Measurements from ENCODE around the gene TRIM32.
"Not testable (repeated sequence)": the region's sequence is repeated elsewhere in the genome, so short reads cannot be mapped to it uniquely, and the experiment has no call there.

The TRIM32 gene

DNA sequence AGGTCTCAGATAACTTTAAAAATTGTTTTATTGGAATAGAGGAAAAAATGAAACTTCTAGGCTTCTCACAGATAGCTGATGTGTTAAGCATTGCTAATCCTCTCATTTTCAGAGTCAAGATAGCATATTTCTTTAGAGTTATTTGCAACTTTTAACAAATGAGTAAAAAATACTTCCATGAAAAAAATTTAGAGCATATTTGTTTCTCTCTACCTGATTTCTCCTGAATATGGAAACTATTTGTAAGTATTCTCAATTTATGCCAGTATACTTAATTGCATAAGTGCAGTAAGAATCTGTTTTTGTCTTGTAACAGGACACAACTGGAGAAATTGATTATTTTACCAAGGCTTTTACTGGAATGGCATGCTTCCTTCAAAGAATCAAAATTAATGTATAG is 3.6 kb upstream of the TRIM32 start:
- DNase-seq: no peak

DNA sequence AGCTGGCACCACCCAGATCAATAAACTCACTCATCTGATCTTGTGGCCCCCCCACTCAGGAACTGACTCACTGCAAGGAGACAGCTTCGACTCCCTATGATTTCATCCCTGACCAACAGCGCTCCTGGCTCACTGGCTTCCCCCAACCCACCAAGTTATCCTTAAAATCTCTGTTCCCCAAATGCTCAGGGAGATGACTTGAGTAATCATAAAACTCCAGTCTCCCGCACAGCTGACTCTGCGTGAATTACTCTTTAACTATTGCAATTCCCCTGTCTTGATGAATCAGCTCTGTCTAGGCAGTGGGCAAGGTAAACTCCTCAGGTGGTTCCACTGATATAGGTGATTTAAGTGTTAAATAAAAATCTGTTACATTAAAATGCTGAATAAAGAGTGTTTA is 1.9 kb upstream of the TRIM32 start:
- DNase-seq: no peak

DNA sequence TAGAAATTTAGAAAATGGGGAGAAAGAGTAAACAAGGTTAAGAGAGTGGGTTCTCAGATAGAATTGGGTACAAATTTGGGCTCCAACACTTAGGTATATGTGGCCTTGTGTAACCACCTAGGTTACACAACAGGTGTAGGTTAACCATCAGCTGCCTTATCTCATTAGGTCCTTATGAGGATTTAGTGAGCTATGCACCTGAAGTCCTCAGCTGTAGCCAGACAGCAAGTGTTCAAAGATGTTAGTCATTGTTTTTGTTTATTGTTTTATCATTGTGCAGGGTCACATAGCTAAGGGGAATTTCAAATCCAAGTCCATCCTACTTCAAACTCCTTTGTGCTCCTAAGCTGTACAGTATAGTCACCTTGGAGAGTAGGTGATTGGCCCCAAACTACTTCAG is 970 bp upstream of the TRIM32 start:
- no peak for DNase-seq

DNA sequence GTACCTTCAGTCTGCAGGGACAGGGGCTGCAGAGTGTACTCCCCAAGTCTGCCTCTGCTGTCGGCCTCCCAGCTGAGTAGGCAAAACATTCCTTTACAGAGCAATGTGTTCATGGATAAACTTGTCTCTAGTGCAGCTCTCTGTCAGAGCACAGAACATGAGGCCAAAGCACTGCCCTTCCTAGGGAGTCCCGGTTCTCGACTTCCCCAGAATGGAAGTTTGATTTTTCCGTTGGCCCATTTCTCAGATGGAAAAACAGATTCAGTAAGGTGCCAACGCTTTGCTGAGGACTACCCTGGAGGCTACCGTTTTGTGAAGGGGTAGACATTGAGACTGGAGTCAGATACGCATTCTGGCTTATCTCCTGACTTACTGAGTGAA is 422 bp upstream of the TRIM32 start:
- no peak for DNase-seq

DNA sequence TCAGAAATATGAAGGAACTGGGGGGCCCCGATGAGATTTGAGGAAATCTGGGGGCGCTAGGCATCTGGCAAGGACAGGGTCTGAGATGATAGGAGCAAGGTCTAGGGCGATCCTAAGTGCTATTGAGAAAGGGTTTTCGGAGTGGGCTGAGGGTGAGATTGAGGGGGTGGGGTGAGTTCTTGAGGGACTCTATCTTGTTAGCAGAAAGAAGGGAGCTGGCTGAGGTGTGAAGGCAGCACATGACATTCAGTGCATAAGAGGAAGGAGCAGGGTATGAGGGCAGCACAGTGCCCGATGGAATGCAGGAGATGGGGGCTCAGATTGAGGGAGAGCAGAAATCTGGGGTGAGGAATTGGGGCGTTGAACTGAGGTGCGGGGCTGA is 640 bp downstream of the TRIM32 start:
- DNase-seq: no peak

DNA sequence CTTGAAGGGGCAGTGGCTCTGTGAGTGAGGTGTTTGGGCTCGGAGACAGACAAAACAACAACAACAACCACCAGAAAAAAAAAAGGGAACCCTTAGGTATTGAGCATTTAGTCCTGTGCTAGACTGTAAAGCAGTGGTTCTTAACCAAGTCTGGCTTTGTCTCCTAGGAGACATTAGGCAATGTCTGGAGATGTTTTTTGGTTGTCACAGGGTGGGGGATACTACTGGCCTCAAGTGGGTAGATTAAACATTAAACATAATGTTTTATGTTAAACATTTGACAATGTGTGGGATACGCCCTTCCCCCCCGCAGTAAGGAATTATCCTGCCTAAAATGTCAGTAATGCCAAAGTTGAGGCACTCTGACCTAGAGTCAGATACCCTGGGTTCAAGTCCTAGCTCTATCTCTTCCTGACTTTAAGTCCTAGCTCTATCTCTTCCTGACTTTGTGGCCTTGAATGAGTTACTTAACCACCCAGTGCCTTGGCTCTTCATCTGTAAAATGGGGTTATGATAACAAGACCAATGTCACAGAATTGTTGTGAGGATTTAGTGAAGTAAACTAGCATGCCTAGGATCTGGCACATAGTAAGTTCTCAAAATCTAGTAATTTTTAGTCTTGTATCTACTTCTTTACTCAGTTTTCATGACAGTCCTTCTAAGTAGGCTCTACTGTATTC is 1.8 kb downstream of the TRIM32 start:
- DNase-seq: no peak

DNA sequence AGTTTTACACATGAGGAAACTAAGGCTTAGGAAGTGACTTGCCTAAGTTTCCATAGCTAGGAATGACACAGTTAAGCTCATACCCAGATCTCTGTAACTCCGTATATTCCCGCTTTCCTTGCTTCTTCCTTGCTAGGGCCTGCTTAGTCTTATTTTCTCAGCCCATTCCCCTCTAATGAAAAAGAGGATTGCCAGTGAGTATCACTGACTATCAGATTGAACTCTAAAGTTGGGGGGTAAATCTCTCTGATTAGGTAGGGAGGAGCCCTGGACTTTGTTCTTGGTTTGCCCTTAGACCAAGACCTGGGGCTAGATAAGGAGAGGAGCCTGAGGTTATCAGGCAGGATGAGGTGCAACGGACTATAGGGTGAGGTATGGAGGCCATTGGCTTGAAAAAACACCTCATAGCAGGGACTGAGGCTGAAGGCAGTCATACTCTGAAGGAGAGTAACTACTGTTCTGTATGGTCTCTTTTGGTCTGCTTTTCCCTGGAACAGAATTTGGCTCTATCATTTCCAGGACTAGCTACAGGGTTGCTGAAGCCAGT is 2.5 kb downstream of the TRIM32 start:
- DNase-seq: no peak

DNA sequence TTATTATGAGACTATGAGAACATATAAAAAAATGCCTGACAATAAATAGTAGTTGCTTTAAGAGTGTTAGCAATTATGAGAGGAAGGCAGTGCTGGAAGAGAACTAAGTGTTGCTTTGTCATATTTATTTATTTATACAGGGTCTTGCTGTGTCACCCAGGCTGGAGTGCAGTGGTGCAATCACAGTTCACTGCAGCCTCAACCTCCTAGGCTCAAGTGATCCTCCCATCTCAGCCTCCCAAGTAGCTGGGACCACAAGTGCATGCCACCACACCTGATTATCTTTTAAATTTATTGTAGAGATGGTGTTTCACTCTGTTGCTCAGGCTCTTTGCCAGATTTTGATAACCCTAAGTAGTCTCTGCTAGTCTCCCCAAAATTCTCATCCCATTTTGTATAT is 3.7 kb downstream of the TRIM32 start:
- DNase-seq: not testable (repeated sequence)

DNA sequence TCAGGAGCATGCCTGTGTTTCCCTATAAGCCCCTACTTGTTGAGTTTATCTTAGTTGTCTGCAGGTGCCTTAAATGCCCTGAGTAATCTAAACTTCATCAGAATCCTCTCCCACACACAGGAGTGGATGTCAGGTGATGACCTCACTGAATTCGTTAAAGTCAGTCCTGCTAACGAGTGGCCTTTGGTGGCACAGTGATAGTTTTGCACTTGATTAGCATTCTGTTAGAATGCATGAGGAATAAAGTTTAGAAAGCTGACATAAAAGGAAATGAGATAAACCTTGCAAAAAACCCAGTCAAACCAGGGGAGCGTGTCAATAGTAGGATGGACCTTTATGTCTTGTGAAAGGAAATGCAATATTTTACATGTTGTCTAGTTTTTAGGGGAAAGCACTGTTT is 4.5 kb downstream of the TRIM32 start:
- no peak for DNase-seq

DNA sequence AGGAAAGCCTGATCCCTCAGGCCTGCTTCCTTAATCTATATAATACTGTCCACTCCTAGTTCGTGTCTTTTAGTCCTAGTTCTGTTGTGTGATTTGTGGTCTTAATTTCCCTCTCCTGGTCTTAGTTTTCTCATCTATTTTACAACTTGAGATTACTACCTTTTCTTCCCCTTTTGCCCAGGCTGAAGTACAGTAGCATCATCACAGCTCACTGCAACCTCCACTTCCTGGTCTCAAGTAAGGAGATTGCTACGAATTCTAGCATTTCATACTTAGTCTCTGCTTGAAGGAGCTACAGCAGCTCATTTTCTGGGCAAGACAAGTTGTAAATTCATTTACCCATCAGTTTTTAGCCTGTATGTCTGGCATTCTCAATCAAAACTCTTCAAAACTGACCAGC is 5.5 kb downstream of the TRIM32 start:
- peak; percentile 10 for DNase-seq

DNA sequence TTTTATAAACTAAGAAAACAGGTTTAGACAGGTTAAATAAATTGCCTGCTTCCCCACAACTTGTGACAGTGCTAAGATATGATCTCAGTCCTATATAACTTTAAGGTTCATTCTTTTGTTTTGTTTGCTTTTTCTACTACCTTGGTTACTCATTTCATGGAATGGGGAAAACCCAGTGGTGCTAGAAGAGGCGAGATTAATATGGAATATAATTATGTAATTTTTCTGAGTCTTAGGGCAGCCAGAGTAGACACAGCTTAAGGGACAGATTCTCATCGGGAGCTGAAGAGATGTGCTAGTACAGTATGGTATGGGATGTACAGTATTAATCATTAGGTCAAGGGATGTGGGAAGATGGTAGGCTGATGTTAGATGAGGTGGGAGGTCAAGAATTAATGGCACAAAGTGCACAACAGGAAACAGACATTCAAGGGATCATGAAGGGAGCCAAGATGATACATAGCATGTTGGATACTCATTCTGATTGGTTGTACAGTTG is 6.2 kb downstream of the TRIM32 start:
- no peak for DNase-seq

DNA sequence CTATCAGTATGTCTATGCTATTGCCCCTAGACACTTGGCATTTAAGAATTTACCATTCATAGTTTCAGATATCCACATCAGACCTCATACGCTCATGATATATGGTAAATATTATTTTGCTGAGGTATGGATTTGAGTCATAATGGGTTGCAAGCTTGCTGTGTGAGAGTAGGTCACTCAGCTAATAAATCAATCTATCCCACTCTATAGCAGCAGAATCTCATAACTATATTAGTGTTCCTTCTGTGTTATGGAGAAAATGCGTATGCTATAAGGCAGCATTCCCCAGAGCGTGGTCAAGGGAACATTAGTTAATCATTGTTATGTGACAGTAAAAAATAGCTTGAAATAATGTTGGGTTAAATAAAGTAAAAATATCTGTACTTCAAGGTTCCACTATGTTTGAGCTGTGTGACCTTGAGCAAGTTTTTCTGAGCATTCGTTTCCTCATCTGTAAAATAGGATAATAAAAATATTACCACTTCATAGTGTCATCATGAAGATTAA is 7.7 kb downstream of the TRIM32 start:
- DNase-seq: no peak

DNA sequence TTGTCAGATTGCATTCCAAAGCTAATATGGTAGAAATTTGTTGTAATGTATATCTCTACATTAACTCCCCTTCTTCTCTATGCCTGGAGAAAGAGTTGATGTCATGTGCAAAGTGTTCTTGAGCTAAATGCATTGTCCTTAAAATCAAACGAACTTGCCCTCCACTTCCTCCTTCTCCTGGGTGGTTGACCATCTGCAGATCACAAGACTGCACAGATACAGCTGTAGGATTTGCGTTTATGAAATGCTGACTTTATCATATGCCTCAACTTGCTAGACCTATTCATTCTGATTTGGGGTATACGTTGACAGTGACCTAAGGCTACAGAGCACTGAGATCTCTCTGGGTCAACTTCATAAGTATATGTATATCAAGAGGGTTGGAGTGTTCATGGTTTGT is 8.3 kb downstream of the TRIM32 start:
- DNase-seq: peak; percentile 18

DNA sequence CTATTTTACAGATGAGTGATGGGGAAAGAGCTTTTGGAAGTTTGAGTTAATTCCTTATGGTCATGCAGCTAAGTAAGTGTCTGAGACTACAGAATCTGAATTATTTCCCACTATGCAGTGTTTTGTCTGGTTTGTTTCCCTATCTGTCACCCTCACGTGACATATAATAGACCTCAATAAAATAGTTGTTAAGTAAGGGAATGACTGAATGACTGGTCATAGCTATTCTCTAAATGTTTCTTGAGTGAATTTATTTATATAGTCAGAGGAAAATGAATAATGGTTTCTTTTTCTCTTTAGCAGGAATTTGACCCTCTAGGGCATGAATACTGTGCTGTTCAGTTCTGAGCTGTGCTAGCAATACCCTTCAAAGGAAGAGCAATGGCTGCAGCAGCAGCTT is 10.3 kb downstream of the TRIM32 start:
- no peak for DNase-seq

DNA sequence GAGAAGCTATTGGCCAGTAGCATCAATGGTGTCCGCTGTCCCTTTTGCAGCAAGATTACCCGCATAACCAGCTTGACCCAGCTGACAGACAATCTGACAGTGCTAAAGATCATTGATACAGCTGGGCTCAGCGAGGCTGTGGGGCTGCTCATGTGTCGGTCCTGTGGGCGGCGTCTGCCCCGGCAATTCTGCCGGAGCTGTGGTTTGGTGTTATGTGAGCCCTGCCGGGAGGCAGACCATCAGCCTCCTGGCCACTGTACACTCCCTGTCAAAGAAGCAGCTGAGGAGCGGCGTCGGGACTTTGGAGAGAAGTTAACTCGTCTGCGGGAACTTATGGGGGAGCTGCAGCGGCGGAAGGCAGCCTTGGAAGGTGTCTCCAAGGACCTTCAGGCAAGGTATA is 10.8 kb downstream of the TRIM32 start:
- DNase-seq: no peak

DNA sequence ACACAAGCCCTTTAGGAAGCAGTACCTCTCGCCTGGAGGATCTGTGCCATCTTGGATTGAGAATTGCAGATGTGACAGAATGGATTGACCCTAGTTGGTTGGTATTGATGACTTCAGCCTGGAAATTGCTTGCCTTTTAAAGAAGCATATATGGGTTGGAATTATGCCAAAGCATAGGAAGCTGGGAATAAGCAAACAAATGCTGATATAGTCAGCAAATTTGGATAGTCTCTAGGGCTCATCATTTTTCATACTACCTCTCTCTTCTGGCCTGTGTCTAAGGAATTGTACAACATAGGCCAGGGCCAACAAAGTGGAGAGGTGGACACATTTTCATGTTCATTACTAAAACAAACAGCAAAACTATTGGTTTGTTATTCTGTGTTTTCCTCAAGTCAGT is 13.2 kb downstream of the TRIM32 start:
- DNase-seq: no peak

DNA sequence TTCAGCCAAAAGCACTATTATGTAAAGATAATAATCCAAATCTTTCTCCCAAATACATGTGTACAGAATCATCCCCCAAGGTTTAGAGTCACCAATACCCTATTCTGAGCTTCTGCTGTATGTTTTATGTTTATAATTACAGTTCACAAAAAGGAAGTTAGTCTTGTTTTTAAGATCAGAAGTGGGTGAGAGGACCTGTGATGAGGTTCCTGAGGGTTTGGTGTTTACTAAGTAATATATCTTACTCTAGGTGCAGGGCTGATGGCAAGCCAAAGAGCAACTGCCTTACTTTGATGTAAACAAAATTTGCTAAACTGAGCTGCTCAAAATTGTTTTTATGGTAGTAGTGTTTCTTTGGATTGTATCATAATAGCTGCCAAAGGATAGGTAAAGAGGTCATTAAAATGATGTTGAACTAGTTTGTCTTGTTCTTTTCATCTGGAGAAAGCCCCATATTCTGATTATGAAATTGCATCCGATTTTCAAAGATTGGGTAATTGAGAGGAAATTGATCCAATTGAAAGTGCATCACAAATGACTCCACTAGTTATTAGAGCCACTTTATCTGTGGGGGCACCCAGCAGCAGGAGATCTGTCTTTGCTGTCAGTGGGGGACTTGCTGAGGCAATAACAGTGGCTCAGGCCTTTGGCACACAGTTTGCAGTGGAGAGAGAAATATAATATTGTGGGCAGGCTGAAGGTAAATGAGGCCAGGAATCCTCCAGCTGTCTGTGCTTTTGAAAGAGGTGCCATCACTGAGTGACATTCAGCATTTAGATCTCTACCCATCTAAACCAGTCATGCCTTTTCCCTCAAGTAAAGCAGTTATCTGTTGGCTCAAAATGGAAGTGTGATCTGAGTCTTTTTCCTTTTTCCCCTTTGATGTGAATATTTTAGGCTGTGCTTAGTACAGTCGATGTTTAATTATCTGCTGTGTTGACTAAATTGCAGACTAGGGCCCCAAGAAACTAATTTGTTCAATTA is 14.1 kb downstream of the TRIM32 start:
- DNase-seq: no peak

DNA sequence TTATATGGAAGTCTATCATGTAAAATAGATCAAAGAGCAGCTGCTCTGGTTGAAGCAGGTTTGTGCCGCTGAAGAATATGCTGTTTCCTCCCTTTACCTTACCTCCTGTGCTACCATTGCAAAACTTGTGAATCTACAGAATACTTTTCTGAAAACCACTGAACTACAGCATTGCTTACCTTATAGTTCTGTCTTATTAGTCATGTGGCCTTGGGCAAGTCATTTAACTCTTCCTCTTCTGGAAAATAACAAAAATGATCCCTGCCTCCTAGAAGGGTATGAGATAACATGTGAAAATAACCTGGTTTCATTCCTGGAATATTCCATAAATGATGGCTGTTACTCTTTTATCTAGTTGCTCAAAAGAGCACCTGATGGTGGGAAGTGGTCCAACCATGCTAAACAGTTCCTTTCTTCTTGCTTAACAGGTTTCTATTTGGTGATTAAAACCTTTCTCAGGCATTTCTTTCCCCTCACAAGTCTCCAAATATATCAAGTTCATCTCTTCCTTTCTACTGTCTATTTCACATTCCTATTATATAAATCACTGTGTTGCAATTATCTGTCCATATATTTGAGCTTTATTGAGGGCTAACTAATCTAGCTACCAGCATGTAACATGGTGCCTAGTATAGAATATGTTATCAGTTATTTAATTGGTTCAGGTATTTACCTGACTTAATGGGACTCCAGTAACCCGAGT is 15.0 kb downstream of the TRIM32 start:
- no peak for DNase-seq

DNA sequence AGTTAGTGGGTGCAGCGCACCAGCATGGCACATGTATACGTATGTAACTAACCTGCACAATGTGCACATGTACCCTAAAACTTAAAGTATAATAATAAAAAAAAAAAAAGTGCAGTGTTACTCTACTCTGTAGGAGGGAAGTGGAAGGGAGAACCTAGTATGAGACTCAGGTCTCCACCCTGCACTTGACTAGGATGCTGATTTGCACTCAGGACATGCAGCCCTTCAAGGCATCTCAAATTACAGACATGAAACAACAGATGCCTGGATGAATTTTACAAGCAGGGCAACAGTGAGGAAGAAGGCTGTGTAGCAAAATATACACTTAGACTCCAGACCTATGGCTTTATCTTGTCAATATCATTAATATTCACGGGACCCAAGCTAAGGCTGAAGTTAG is 16.5 kb downstream of the TRIM32 start:
- DNase-seq: no peak

DNA sequence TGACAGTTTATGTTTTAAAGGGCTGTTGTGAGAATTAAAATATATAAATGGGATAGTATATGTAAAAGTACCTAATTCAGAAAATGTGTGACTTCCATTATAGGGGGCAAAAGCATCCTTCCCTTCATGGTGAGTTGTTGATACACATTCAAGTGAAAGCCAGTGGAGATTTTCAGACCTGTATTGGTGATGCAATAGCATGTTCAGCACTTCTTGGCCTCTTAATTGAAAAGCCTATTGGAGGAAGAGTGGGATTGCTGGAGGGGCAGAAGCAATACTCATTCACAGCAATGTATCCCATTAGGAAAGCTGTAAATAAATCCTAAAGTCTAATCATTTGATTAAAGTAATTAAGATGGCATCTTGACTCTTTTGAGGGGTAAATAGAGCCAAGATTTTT is 17.4 kb downstream of the TRIM32 start:
- no peak for DNase-seq

DNA sequence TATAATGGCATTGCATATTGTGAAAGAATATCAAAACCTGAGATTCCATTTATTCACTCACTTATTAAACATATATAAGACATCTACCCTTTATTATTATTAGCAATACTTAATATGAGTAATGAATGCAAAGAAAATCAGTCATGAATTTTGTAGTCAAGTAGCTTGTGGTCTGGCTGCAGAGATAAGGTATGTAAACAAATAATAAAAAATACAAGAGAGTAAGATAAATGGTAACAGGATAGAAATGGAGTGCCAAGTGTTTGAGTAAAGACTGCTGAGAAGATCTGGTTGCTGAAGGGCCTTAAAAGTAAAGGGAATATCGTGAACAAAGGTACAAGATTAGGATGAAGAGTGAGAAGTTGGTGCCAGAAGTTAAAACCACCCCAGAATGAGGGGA is 18.4 kb downstream of the TRIM32 start:
- DNase-seq: no peak

DNA sequence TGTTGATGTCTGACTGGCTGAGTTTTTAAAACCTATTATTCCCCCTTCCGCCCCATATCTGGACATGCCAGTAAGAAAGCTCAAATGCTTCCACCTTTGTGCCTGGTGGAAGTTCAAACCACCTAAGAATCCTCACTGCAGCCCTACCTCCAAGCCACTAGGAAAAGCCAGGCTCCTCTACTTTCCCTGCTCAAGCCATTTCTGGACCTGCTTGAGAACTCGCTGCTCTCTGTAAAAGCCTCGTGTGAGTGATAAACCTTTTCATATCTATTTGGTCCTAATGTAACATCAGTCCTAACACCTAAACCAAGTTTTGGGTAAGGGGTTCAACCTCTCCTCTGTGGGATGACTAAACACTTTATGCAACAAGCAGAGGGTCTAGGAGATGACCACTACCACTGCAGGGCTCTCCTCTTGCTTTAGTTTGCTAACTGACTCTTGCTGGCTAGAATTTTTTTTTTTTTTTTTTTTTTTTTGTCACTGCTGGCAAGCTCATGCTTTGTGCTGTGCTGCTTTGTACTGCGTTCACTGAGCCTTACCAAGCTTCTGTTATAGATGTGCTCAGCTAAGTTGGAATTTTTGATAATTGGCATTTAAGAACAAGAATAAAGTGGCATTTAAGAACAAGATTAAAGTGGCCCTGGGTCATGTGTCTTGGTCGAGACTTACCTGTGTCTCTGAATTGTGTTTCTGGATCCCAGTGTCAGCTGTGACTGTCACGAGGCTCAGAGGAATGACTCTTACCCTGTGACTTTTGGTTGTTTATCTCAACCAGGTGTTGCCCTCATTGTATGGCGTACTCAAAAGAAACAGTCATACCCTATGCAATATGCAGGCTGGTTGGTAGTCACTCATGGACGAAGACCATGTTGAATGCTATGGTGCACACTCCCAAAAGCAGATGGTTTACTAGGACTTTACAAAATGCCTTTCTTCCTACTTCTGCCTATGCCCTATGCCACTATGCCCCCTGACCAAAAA is 19.5 kb downstream of the TRIM32 start:
- no peak for DNase-seq

Measured in inflammatory macrophage treated with lipopolysaccharide for 4 hours (primary cell).